ENCODE results near the gene GGPS1.

- TF ChIP-seq CTCF (conservative IDR thresholded peaks at IDR 0.05 in 1 of 2, IDR thresholded peaks at IDR 0.05 in 1 of 2; ENCODE audit: extremely low read depth in 1 of 2, insufficient read depth in 1 of 2, low read depth in 1 of 2, low read length in 2 of 2), result no peak
- no peak for TF ChIP-seq EZH2 (IDR thresholded peaks at IDR 0.05; ENCODE audit: borderline replicate concordance, low read length)
Observed at GRCh38 chr1:235369802-235370201, 41.4 kb downstream of the GGPS1 start.

All from mammary epithelial cell (primary cell).